ENCODE measurements around the gene ACOT9. TPM values are rescaled to one million over a fixed set of nuclear protein-coding genes. Genes with fewer than 3 reads are reported as not detected.
"Not testable (repeated sequence)": the region's sequence is repeated elsewhere in the genome, so short reads cannot be mapped to it uniquely, and the experiment has no call there.

Gene ACOT9
- total RNA-seq, 1 donor from 2014 or later, result 29.4 TPM

DNA sequence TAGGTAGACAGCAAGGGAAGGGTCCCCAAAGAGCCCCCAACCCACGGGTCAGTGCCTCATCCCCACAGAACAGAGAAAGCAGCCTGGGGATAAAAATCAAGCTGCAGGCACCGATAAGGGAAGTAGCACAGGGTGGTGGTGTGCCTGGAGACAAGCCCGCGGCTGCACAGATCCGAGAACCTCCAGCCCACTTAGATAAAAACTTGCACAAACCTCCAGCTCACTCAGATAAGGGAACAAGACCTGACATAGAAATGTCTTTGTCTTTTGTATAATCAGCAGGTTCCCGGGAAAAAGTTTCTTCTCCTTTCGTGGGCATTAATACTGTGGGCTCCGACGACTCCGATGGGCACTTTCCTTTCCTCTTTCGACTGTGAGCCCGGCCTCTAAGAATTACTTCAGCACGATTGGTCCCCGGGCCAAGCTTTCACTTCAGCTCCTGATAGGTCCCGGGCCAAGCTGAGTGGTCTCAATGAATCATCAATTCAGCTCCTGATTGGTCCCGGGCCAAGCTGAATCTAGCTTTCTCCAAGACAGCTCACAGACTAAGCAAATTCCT is 43.4 kb downstream of the ACOT9 start:
- peak; percentile 14 for DNase-seq (ENCODE audit: low spot score)

DNA sequence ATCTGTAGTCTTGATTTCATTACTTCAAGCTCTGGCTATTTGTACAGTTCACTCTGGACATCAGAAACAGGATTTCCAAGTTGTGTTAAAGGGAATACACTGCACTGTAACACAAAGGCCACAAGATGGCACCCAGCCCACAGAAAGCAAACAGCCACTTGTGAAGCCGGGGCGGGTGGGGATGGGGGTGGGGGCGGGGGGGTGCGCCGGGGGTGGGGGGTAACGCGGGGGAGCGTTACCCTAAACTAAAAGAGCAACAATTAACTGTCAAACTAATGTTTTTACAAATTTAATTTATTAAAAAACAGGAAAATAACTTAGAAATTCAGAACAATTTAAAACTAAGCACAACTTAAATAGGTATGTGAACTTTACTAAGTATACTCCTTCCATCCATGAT is 48.5 kb downstream of the ACOT9 start:
- peak; percentile 62 for DNase-seq (ENCODE audit: low spot score)

DNA sequence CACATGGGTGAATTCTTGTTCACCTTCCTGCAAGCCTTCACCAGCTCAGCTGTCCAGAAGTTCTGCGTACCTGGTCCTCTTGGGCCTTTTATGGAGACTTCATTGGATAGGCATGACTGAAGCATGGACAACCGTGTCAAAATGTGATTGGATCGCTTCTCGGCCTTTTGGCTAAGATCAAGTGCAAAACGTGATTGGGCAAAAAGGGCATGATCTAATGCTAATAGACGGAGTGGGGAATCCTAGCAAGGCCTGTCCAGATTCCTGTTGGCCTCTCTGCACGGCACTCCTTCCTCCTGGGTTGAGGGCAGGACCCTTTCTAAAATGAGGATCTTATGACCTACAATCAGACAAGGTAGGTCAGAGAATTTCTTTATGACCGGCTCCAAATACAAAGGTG is 50.9 kb downstream of the ACOT9 start:
- DNase-seq (ENCODE audit: low spot score), result no peak

DNA sequence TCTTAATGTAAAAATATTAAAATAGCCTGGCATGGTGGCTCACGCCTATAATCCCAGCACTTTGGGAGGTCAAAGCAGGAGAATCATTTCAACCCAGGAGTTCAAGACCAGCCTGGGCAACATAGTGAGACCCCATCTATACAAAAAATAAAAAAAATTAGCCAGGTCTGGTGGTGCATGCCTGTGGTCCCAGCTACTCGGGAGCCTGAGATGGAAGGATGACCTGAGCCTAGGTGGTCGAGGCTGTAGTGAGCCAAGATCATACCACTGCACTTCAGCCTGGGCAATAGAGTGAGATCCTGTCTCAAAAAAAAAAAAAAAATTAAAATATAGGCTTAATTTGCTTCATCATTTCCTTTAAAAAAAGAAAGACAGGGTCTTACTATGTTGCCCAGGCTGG is 66.6 kb downstream of the ACOT9 start:
- DNase-seq (ENCODE audit: low spot score), result not testable (repeated sequence)

DNA sequence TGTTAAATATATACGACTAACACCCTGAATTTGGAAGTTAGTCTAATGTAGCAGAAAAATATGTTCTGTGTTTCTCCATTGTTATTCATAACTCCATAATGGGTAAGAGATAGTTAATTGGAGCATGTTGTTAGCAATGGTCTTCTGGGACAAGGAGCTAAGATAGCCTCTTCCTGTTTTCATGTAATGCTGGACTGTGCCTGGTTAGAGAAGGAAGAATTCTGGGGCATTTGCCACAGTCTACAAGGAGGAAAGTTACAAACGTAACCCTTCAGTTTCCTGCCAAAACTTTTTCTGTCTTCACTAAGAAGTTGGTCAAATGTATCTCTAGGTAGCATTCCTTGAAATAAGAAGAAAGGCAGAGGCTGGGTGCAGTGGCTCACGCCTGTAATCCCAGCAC is 70.0 kb downstream of the ACOT9 start:
- DNase-seq (ENCODE audit: low spot score), result no peak

DNA sequence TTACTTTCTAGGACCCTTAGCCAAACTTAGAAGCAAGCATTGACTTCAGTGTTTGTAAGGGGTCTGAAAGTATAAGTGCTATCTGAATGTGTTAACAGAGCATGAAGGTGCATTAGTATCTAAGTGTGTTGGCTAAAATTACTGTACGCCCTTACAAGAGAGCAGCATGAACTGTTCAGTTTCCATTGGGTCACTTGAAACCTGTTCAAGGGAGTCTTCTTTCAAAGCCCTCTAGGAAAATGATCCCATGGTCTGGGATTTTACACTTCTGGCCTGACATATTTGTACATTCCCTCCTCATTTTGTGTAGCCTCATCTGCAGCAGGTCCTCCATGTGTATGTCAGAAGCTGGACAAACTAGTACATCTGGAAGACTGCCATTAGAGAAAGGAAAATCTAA is 72.5 kb downstream of the ACOT9 start:
- DNase-seq (ENCODE audit: low spot score), result no peak

DNA sequence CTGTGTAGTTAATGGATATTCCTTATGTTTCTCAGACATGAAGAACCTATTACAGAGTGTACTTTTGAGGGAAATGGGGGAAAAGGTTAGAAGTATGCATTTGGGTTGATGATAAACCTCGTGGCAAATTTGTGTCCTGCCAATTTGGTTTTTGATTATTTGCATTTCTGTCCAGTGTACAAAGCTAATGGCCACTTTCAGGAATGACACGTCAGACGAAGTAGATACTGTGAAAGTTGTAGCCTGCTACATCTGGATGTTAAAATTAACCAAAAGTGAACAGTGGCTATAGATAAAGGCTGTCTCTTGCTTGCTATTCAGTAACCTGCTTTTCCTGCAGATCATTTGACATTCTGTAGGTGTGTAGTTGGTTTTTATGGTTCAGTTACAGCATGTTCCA is 74.7 kb downstream of the ACOT9 start:
- DNase-seq (ENCODE audit: low spot score), result peak; percentile 2

DNA sequence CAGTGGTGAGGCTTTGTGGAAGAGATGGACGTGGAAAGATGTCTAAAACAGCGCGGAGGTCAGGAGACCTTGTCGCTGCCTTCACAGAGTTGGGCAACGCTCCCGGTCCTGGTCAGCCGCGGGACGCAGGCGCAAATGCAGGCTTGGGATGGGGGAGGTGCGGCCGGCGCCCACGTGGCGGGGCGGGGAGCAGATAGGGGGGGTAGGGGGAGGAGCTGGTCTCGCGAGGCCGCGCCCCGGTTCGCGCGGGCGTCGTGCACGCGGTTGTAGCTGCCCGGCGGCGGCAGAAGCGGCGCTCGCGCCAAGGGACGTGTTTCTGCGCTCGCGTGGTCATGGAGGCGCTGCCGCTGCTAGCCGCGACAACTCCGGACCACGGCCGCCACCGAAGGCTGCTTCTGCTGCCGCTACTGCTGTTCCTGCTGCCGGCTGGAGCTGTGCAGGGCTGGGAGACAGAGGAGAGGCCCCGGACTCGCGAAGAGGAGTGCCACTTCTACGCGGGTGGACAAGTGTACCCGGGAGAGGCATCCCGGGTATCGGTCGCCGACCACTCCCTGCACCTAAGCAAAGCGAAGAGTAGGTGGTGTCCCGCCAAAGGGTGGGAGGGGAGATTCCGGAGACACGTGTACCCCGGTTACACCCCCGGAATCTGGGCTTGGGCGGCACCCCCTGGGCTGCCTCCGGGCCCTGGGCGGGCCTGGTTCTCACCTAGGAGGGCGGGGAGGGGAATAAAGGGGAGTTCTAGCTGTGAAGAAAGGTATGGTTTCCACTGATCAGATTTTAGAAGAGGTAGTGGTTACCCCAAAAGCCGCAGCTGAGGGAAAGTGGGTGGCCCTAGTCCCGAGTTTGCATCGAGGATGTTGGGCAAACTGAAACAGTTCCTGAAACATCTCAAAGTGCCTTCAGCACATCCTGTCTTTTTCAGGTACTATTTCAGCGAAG is 75.6 kb downstream of the ACOT9 start, which contains the start of gene PRDX4:
Gene PRDX4 (plus strand): TSS at position 255 of the 939 bp plus-strand sequence. CDS start 78 bp downstream, at position 333.
- peak; percentile 84 for DNase-seq (ENCODE audit: low spot score)

DNA sequence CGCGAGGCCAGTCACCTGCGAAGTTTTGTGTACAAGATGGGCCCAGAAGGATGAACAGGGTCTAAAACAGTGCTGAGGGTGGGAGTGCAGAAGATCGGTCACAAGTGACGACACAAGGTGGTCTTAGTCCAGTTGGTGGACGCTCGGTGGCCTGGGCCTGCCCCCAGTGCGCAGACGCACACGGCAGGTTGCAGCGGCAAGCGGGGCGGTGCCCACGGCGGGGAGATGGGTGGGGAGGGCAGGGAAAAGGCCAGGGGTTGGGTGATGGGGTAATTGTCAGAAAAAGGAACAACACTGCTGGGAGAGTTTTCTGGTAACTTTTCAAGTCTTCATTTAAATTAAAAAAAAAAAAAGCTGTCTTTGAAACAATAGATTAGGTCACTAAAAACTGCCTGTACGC is 76.8 kb downstream of the ACOT9 start:
- no peak for DNase-seq (ENCODE audit: low spot score)

DNA sequence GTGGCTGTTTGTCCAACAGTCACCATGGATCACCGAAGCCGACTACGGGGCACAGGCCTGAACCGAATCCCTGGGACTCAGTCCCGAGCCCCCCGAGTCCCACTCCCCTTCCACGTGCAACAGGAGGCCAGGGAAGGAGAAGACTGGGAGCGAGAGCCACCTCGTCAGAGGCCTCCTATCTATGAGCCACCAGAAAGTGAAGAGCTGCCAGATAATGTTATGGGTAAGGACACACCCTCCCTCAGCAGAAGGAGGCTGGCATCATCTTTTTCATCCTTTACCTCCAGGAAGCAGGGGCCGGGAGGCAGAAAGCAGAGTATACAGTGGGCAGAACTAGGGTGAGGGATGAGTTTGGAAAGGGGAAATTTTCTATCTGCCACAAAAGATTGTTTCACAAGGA is 78.6 kb downstream of the ACOT9 start:
- DNase-seq (ENCODE audit: low spot score), result no peak

DNA sequence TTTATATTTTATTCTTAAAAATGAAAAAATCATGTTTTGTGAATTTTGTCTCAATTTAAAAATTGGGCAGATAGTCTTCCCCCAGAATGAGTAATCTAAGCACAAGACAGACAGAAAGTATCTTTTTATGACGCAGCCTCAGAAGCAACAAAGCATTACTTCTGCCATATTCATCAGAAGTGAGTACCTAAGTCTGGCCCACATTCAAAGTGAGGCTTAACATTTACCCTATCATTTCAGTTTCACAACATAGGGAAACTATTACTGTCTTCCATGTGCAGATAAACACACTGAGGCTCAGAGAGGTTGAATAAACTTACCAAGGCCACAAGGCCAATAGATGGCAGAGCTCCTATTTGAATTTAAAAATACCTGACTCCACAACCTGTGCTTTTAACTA is 80.2 kb downstream of the ACOT9 start:
- peak; percentile 18 for DNase-seq (ENCODE audit: low spot score)

DNA sequence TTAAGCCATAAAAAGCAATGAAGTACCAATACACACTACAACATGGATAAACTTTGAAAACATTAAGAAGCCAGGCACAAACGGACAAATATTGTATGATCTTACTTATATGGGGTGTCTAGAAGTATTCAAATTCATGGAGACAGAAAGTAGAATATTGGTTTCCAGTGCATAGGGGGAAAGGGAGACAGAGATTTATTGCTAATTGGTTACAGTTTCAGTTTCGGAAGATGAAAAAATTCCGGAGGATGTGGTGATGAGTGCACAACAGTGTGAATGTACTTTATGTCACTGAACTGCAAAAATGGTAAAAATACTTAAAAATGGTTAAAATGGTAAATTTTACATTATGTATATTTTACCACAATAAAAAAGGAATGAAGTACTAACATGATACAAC is 80.9 kb downstream of the ACOT9 start:
- no peak for DNase-seq (ENCODE audit: low spot score)

DNA sequence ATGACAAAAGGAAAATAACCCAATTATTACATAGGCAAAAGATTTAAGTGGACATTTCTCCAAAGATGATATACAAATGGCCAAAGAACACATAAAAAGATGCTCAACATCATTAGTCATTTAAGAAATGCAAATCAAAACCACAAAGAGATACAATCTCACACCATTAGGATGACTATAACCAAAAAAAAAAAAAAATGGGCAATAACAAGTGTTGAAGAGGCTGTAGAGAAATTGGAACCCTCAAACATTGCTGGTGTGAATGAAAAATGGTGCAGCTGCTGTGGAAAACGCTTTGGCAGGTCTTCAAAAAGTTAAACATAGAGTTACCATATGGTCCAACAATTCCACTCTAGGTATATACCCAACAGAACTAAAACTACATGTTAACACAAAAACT is 81.4 kb downstream of the ACOT9 start:
- DNase-seq (ENCODE audit: low spot score), result no peak

DNA sequence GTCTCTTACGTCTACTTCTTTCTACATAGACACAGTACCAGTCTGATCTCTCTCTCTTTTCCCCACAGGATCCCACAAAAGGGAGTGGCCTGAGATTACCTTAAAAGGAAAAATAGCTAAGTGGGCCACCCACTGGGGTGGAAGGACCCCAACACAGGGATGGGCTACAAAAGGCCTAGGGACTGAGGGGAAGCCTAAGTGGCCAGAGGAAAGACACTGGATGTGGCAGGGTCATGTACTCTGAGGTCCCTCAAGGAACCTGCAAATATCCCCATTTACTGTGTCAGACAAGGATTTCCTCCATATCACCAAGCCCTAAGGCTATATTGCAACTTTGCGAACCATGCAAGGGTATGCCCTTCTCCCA is 82.3 kb downstream of the ACOT9 start:
- no peak for DNase-seq (ENCODE audit: low spot score)

DNA sequence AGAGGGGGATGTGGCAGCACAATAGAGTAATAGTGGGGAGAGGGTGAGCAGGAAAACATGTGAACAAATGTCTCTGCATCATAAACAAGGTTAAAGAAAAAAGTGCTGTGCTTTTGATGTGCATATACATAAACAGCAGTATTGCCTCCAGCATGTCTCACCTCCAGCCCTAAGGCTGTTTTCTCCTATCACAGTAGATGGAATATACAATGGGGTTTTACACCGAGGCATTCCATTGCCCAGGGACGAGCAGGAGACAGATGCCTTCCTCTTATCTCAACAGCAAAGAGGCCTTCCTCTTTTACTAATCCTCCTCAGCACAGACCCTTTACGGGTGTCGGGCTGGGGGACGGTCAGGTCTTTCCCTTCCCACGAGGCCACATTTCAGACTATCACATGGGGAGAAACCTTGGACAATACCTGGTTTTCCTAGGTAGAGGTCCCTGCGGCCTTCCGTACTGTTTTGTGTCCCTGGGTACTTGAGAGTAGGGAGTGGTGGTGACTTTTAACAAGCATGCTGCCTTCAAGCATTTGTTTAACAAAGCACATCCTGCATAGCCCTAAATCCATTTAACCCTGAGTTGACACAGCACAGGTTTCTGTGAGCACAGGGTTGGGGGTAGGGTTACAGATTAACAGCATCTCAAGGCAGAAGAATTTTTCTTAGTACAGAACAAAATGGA is 82.9 kb downstream of the ACOT9 start:
- DNase-seq (ENCODE audit: low spot score), result not testable (repeated sequence)

DNA sequence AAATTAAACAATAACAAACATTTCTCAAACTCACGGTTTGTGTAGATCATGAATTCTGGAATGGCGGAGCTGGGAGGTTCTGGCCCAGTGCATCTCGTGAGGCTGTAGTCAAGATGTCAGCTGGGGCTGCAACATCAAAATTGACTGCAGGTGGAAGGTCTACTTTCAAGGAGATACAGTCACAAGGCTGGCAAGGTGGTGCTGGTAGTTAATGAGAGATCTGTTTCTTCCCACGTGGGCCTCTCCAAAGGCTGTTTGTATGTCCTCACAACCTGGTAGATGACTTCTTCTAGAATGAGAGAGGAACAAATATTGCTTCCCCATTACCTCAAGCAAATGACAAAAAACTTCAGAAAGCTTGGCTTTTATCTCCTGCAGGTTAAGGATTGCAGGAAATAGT is 83.7 kb downstream of the ACOT9 start:
- no peak for DNase-seq (ENCODE audit: low spot score)

DNA sequence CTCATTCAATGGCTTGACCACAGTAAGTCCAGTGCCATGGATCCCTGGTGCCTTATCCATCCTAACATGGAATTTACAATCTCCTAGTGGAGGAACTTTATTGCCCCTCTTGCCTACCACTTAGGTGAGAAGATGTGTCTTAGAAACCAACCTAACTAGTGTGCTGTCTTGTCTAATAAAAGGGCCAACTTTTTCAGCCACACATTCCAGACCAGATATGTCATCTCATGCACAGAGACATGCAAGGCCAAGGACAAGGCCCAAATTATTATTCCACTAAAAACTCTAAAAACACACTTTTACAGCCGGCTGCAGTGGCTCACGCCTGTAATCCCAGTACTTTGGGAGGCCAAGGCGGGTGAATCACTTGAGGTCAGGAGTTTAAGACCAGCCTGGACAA is 86.4 kb downstream of the ACOT9 start:
- DNase-seq (ENCODE audit: low spot score), result peak; percentile 43

DNA sequence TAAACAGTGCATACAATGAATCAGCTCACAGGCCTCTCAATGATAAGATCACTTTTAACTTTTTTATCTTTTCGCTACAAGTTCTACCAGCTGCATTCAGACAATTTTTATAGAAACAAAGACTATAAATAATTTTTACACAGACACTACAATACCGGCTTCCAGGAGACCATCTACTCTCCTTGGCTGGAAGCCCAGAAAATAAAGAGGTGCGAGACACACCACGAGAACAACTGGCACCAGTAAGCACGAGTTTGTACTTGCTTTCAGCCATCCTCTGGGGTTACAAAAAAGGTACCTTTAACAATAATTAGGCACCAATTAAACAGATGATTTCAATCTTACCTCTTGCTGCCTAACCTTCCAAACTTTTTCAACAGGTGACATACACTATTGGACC is 87.0 kb downstream of the ACOT9 start:
- DNase-seq (ENCODE audit: low spot score), result peak; percentile 38
